ENCODE measurements around the gene ZNF385B.

GRCh38 chr2:179560257-179560735, 301.1 kb downstream of the ZNF385B start:
- TF ChIP-seq SIN3A (IDR thresholded peaks at IDR 0.05; ENCODE audit: borderline replicate concordance, insufficient read depth, low read length) (no peak), TAF1 (IDR thresholded peaks at IDR 0.05; ENCODE audit: borderline replicate concordance, insufficient read depth, low read length) (no peak), POLR2AphosphoS5 (IDR thresholded peaks at IDR 0.05; ENCODE audit: low read depth, low read length) (no peak), FOXP2 (optimal IDR thresholded peaks at IDR 0.05; ENCODE audit: borderline replicate concordance, extremely low read depth, extremely low read length, insufficient read depth) (no peak)
